ENCODE measurements around the gene SLAMF8. TPM values are rescaled to one million over a fixed set of nuclear protein-coding genes. Genes with fewer than 3 reads are reported as not detected.
A peak's percentile ranks its signal among the peaks of the same experiment; 100 is the strongest.

Gene SLAMF8
- 10 to 100 TPM in 1 of 2 donors, 1 to 10 TPM in 1; 5.2 to 40.7 TPM for total RNA-seq
- 10 to 100 TPM; 16.1 to 67.0 TPM for polyA plus RNA-seq
- long read RNA-seq, donor 1, partial matches to known transcripts: 0 of 1 reads
- long read RNA-seq, donor 1, other reads (novel, unspliced or antisense): 0 of 1 reads
- long read RNA-seq, donor 2: 0 reads
- long read RNA-seq, donor 3, partial matches to known transcripts: 5 of 5 reads
- long read RNA-seq, donor 3, other reads (novel, unspliced or antisense): 0 of 5 reads
- long read RNA-seq, donor 4: 0 reads
- long read RNA-seq, donor 5: 0 reads

DNA sequence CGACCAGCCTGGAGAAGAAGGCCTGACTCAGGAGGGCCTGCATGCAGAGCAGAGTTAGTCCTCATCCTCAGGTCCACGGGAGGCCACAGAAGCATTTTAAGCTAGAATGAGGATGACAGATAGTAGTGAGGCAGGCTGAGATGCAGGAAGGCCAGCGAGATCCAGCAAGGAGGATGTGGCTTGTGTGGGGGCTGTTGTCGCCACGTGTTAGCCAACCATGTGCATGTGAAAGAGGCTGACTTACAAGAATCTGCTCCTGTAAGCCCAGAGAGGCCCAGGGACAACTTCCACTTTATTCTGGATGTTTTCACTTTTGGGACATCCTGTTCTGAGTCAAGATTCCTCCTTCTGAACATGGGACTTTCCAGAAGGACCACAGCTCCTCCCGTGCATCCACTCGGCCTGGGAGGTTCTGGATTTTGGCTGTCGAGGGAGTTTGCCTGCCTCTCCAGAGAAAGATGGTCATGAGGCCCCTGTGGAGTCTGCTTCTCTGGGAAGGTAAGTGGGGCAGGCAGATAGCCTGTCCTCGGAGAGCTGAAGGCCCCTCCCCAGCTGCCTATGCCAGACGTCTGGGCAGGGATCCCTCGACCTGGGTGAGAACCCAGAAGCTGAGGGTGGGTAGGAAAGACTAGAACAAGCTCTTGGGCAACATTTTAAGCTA, at the start of gene SLAMF8:
Gene SLAMF8, plus strand, starts transcription at position 433 of the 661 bp plus-strand sequence. Its CDS starts 26 bp downstream, at position 459.
- DNase-seq: no peak
- peak; percentile 36 for ATAC-seq (ENCODE audit: insufficient read depth, low FRiP score)
- TF ChIP-seq, protein P1, sequence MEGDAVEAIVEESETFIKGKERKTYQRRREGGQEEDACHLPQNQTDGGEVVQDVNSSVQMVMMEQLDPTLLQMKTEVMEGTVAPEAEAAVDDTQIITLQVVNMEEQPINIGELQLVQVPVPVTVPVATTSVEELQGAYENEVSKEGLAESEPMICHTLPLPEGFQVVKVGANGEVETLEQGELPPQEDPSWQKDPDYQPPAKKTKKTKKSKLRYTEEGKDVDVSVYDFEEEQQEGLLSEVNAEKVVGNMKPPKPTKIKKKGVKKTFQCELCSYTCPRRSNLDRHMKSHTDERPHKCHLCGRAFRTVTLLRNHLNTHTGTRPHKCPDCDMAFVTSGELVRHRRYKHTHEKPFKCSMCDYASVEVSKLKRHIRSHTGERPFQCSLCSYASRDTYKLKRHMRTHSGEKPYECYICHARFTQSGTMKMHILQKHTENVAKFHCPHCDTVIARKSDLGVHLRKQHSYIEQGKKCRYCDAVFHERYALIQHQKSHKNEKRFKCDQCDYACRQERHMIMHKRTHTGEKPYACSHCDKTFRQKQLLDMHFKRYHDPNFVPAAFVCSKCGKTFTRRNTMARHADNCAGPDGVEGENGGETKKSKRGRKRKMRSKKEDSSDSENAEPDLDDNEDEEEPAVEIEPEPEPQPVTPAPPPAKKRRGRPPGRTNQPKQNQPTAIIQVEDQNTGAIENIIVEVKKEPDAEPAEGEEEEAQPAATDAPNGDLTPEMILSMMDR (IDR thresholded peaks at IDR 0.05; ENCODE audit: control extremely low read depth, extremely low read depth): no peak
- WGBS, 2 donors: 48 to 56% methylated on average over 11 of the region's 11 CpGs
- H3K4me3 ChIP-seq: no peak within 1 kb of the TSS
- no peaks in the 10 kb centered on the region for H3K36me3 ChIP-seq (ENCODE audit: control insufficient read depth in 4 of 4, insufficient read depth in 4 of 4, low read length in 4 of 4)
- no peak within 1 kb of the TSS for H3K9ac ChIP-seq (ENCODE audit: insufficient read depth in 1 of 2, low read length in 2 of 2)
- H3K27me3 ChIP-seq (ENCODE audit: control insufficient read depth in 3 of 3, insufficient read depth in 3 of 3, low read length in 2 of 3): peaks cover 0 to 4% (median 0%) of the 10 kb centered on the region in 3 donors
- H3K9me3 ChIP-seq (ENCODE audit: control insufficient read depth in 4 of 4, insufficient read depth in 3 of 4, low read length in 3 of 4): no peaks in the 10 kb centered on the region
- peaks cover 0 to 18% (median 0%) of the 10 kb centered on the region in 5 donors for H3K4me1 ChIP-seq (ENCODE audit: control insufficient read depth in 5 of 5, insufficient read depth in 5 of 5, low read length in 5 of 5)
- peak within 1 kb of the TSS in 1 of 2 donors; percentile 26 for H3K27ac ChIP-seq (ENCODE audit: low read depth in 1 of 2, low read length in 1 of 2)

DNA sequence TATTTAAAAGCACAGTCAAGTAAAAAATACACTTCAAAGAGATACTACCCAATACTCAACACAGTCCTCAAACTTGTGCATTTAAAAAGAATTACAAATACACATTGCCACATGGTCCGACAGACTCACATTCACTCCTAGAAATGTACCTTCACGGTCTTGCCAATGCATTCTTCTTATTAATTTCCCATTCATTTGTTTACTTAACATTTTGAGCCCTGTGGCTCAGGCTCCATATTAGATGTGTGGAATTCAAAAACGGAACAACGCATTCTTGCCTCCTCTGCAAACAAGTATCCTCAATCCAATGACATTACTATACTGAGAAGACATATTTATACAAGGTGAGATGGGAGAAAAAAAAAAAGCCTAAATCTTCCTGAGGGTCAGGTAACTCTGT, 48.4 kb upstream of the SLAMF8 start:
- no peak for DNase-seq
- no peak overlapping the region for H3K9ac ChIP-seq (ENCODE audit: insufficient read depth in 1 of 2, low read length in 2 of 2)
- no peak overlapping the region for H3K27ac ChIP-seq (ENCODE audit: low read depth in 1 of 2, low read length in 1 of 2)
- peaks cover 0 to 5% (median 0%) of the 10 kb centered on the region in 4 donors for H3K9me3 ChIP-seq (ENCODE audit: control insufficient read depth in 4 of 4, insufficient read depth in 3 of 4, low read length in 3 of 4)
- WGBS, 2 donors: 81 to 89% methylated on average over 4 of the region's 4 CpGs
- no peaks in the 10 kb centered on the region for H3K36me3 ChIP-seq (ENCODE audit: control insufficient read depth in 4 of 4, insufficient read depth in 4 of 4, low read length in 4 of 4)
- no peak overlapping the region for H3K4me3 ChIP-seq
- TF ChIP-seq, protein P1 (IDR thresholded peaks at IDR 0.05; ENCODE audit: control extremely low read depth, extremely low read depth): no peak
- peaks cover 0 to 16% (median 5%) of the 10 kb centered on the region in 5 donors for H3K4me1 ChIP-seq (ENCODE audit: control insufficient read depth in 5 of 5, insufficient read depth in 5 of 5, low read length in 5 of 5)
- ATAC-seq (ENCODE audit: insufficient read depth, low FRiP score): no peak
- no peaks in the 10 kb centered on the region for H3K27me3 ChIP-seq (ENCODE audit: control insufficient read depth in 3 of 3, insufficient read depth in 3 of 3, low read length in 2 of 3)

DNA sequence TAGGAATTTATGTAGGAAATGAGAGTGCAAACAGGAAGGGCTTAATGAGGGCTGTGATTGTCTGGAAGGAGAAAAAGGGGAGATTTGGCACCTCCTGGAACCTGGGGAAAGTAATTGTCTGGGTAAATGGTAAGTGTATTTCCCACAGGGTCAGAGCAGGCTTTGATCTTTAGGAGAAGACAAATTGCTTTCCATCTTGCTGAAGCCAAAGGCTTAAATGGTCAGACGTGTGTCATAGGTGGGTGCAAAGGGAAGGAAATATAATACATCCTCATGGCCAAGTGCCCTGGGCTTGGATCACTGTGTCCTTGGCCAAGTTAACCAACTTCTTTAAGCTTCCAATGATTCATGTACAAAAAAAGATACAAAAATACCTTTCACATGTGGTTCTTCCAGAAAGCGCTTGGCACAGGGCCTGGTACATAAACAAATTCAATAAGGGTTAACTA, 47.2 kb upstream of the SLAMF8 start:
- TF ChIP-seq, protein P1 (IDR thresholded peaks at IDR 0.05; ENCODE audit: control extremely low read depth, extremely low read depth): no peak
- Histone ChIP-seq H3K9ac (ENCODE audit: insufficient read depth in 1 of 2, low read length in 2 of 2) (no peak overlapping the region), H3K27me3 (ENCODE audit: control insufficient read depth in 3 of 3, insufficient read depth in 3 of 3, low read length in 2 of 3) (no peaks in the 10 kb centered on the region), H3K9me3 (ENCODE audit: control insufficient read depth in 4 of 4, insufficient read depth in 3 of 4, low read length in 3 of 4) (peaks cover 0 to 5% (median 0%) of the 10 kb centered on the region in 4 donors), H3K4me3 (no peak overlapping the region), H3K27ac (ENCODE audit: low read depth in 1 of 2, low read length in 1 of 2) (peak overlapping the region in 1 of 2 donors; percentile 20), H3K4me1 (ENCODE audit: control insufficient read depth in 5 of 5, insufficient read depth in 5 of 5, low read length in 5 of 5) (peaks cover 0 to 13% (median 5%) of the 10 kb centered on the region in 5 donors), H3K36me3 (ENCODE audit: control insufficient read depth in 4 of 4, insufficient read depth in 4 of 4, low read length in 4 of 4) (no peaks in the 10 kb centered on the region)
- WGBS, 2 donors: 56 to 60% methylated on average over 2 of the region's 2 CpGs
- DNase-seq: peak in 2 of 3 donors; percentile 4 to 17
- no peak for ATAC-seq (ENCODE audit: insufficient read depth, low FRiP score)
